DND-41 (cell line): Measurements from ENCODE around the gene MAOB.

ENCODE experiments used
- CTCF ChIP-seq: IDR thresholded peaks from 2 replicates; pipeline ENCODE4 v1.5.1; 2012; ENCODE audit warnings: borderline replicate concordance, low read length, moderate library complexity, mild to moderate bottlenecking; ENCODE audit not compliant: poor library complexity, severe bottlenecking; ENCODE audit errors: extremely low read depth
- EZH2 ChIP-seq: IDR thresholded peaks from 3 replicates; pipeline ENCODE4 v1.6.1; 2012; ENCODE audit warnings: borderline replicate concordance, low read depth, mild to moderate bottlenecking, moderate library complexity, low read length, inconsistent platforms; ENCODE audit not compliant: severe bottlenecking

DNA sequence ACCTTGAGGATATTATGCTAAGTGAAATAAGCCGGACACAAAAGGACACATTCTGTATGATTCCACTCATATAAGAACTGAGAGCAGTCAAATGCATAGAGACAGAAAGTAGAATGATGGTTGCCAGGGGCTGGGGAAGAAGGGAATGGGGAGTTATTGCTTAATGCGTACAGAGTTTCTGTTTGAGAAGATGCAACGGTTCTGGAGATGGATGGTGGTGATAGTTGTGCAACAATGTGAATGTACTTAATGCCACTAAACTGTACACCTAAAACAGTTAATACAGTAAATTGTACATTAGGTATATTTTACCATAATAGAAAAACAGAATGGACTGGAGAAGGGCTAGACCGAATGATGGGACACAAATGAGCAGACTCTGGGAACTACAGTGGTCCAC is 15.8 kb downstream of the MAOB start:
- TF ChIP-seq CTCF (no peak), EZH2 (no peak)
